Measurements from ENCODE around the gene ZCCHC12.

The ZCCHC12 gene

DNA sequence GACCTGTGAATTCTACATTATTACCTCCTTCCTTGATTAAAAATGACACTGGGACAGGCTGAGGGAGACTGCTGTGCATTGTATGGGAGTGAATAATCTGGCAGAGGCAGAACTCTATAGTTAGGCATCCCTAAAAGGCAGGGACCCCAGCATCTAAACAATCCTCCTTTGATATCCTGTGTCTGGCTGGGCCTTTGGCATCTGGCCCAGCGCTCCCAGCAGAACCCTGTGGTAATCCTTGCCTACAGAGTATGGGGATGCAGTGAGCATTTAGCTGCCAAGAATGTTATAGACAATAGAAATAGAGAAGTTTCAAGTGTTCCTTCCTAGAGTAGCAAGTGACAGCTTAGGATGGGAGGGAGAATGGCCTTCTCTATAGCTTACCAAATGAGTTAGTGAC lies 38.5 kb downstream of the ZCCHC12 start:
- Histone ChIP-seq H3K9ac (ENCODE audit: low read length) (no peak overlapping the region), H3K18ac (ENCODE audit: low read depth in 1 of 2, low read length in 2 of 2) (no peak overlapping the region), H3K36me3 (ENCODE audit: control insufficient read depth in 1 of 2, insufficient read depth in 2 of 2, low read depth in 1 of 2, low read length in 2 of 2) (no peaks in the 10 kb centered on the region), H4K91ac (ENCODE audit: low read length) (no peak overlapping the region), H2BK15ac (ENCODE audit: low read depth, poor library complexity, severe bottlenecking) (no peak overlapping the region), H2BK5ac (ENCODE audit: low read depth, low read length, poor library complexity, severe bottlenecking) (no peak overlapping the region), H2BK12ac (ENCODE audit: low read length in 2 of 2) (no peak overlapping the region), H3K4me2 (ENCODE audit: low read length, poor library complexity, severe bottlenecking) (no peak overlapping the region), H3K27ac (ENCODE audit: low read length, poor library complexity, severe bottlenecking) (no peak overlapping the region), H2BK120ac (ENCODE audit: low read depth, low read length) (no peak overlapping the region), H3K4me3 (ENCODE audit: insufficient read depth in 1 of 2, low read depth in 1 of 2, low read length in 2 of 2) (no peak overlapping the region), H3K23ac (ENCODE audit: low read length in 2 of 2) (no peak overlapping the region), H3K4ac (ENCODE audit: low read depth in 1 of 2, low read length in 2 of 2) (no peak overlapping the region), H2AK5ac (ENCODE audit: low read length, severe bottlenecking) (no peak overlapping the region), H2AFZ (ENCODE audit: low read depth, low read length) (no peak overlapping the region), H3K4me1 (ENCODE audit: control insufficient read depth, insufficient read depth, low read depth, low read length) (no peaks in the 10 kb centered on the region), H3K79me1 (replicated peaks; ENCODE audit: low read length, poor library complexity, severe bottlenecking) (no peaks in the 10 kb centered on the region), H3K27me3 (ENCODE audit: control insufficient read depth in 1 of 2, insufficient read depth in 1 of 2, low read length in 2 of 2) (peaks cover 0 to 25% of the 10 kb centered on the region in 2 experiments), H3K9me3 (ENCODE audit: control insufficient read depth, low read length) (no peaks in the 10 kb centered on the region), H3K14ac (ENCODE audit: low read length in 2 of 2) (no peak overlapping the region), H4K8ac (ENCODE audit: low read length) (no peak overlapping the region)
- 76% methylated on average over 1 of the region's 1 CpG for WGBS
- DNase-seq, result no peak

DNA sequence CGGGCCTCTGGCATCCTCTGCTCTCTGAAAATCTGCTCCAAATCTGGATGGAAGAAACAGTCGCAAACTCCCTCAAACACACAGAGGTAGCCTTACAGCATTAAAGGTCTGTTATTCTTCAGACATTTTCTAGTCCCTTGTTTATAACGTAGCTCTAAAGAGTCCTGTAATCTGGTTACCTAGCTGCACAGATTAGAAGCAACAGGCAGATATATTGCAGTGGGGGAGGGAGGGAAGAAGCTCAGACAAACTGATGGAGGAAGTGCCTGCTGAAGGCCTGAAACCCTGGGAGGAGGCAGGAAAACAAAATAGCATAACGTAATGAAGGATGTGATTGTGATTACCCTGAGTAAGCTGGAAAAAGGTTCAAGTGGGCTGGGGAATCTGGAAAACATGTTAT lies 39.4 kb downstream of the ZCCHC12 start:
- 71% methylated on average over 2 of the region's 4 CpGs for WGBS
- H2BK15ac ChIP-seq (ENCODE audit: low read depth, poor library complexity, severe bottlenecking), result no peak overlapping the region
- H2BK5ac ChIP-seq (ENCODE audit: low read depth, low read length, poor library complexity, severe bottlenecking), result no peak overlapping the region

DNA sequence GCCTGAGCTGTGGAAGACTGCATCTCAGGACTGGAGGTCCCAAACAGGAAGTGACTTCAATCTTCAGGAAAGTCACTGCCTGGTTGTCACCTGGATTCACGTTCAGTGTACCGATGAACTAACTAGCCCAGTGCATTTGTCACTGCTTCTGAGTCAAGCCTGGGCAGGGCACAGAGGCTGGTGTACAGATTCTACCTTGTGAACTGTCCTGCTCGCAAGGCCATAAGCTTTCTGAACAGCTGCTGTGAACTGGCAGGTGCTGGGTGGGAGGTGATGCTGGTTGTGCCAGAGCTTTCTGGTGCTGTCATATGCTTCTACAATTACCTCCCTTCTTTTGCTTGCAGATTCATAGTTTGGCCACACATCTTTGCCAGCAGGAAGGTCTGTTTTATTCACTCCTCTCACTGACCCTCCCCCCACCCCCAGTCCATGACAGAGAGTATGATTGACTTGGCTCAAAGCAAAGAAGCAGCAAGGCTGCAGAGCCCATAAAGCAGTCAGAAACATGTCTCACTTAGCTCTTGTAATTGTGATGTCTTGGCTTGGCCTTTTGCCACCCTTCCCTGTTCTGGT lies 40.5 kb downstream of the ZCCHC12 start:
- peaks cover 0 to 30% of the 10 kb centered on the region in 2 experiments for H3K27me3 ChIP-seq (ENCODE audit: control insufficient read depth in 1 of 2, insufficient read depth in 1 of 2, low read length in 2 of 2)
- H3K4ac ChIP-seq (ENCODE audit: low read depth in 1 of 2, low read length in 2 of 2), result no peak overlapping the region
- no peak overlapping the region for H3K18ac ChIP-seq (ENCODE audit: low read depth in 1 of 2, low read length in 2 of 2)
- no peak overlapping the region for H3K14ac ChIP-seq (ENCODE audit: low read length in 2 of 2)
- no peak overlapping the region for H3K4me3 ChIP-seq (ENCODE audit: insufficient read depth in 1 of 2, low read depth in 1 of 2, low read length in 2 of 2)
- H2BK120ac ChIP-seq (ENCODE audit: low read depth, low read length), result no peak overlapping the region
- 83% methylated on average over 2 of the region's 3 CpGs for WGBS
- H2AK5ac ChIP-seq (ENCODE audit: low read length, severe bottlenecking), result no peak overlapping the region
- H2AFZ ChIP-seq (ENCODE audit: low read depth, low read length), result no peak overlapping the region
- H2BK5ac ChIP-seq (ENCODE audit: low read depth, low read length, poor library complexity, severe bottlenecking), result no peak overlapping the region
- no peak overlapping the region for H3K9ac ChIP-seq (ENCODE audit: low read length)
- no peak overlapping the region for H4K8ac ChIP-seq (ENCODE audit: low read length)
- H4K91ac ChIP-seq (ENCODE audit: low read length), result no peak overlapping the region
- no peak overlapping the region for H2BK12ac ChIP-seq (ENCODE audit: low read length in 2 of 2)
- H3K79me1 ChIP-seq (replicated peaks; ENCODE audit: low read length, poor library complexity, severe bottlenecking), result no peaks in the 10 kb centered on the region
- no peak for DNase-seq
- no peak overlapping the region for H3K27ac ChIP-seq (ENCODE audit: low read length, poor library complexity, severe bottlenecking)
- no peaks in the 10 kb centered on the region for H3K9me3 ChIP-seq (ENCODE audit: control insufficient read depth, low read length)
- no peaks in the 10 kb centered on the region for H3K4me1 ChIP-seq (ENCODE audit: control insufficient read depth, insufficient read depth, low read depth, low read length)
- no peak overlapping the region for H3K23ac ChIP-seq (ENCODE audit: low read length in 2 of 2)
- H3K4me2 ChIP-seq (ENCODE audit: low read length, poor library complexity, severe bottlenecking), result no peak overlapping the region
- H2BK15ac ChIP-seq (ENCODE audit: low read depth, poor library complexity, severe bottlenecking), result no peak overlapping the region
- no peaks in the 10 kb centered on the region for H3K36me3 ChIP-seq (ENCODE audit: control insufficient read depth in 1 of 2, insufficient read depth in 2 of 2, low read depth in 1 of 2, low read length in 2 of 2)

More for the DNA sequence above, 39.4 kb downstream of the ZCCHC12 start:
- no peak overlapping the region for H3K18ac ChIP-seq (ENCODE audit: low read depth in 1 of 2, low read length in 2 of 2)
- H3K27ac ChIP-seq (ENCODE audit: low read length, poor library complexity, severe bottlenecking), result no peak overlapping the region
- H3K23ac ChIP-seq (ENCODE audit: low read length in 2 of 2), result no peak overlapping the region
- no peak overlapping the region for H2AFZ ChIP-seq (ENCODE audit: low read depth, low read length)
- H3K9me3 ChIP-seq (ENCODE audit: control insufficient read depth, low read length), result no peaks in the 10 kb centered on the region
- no peaks in the 10 kb centered on the region for H3K36me3 ChIP-seq (ENCODE audit: control insufficient read depth in 1 of 2, insufficient read depth in 2 of 2, low read depth in 1 of 2, low read length in 2 of 2)
- H3K4me3 ChIP-seq (ENCODE audit: insufficient read depth in 1 of 2, low read depth in 1 of 2, low read length in 2 of 2), result no peak overlapping the region
- no peaks in the 10 kb centered on the region for H3K79me1 ChIP-seq (replicated peaks; ENCODE audit: low read length, poor library complexity, severe bottlenecking)
- H2BK12ac ChIP-seq (ENCODE audit: low read length in 2 of 2), result no peak overlapping the region
- H3K9ac ChIP-seq (ENCODE audit: low read length), result no peak overlapping the region
- no peak for DNase-seq
- peaks cover 0 to 30% of the 10 kb centered on the region in 2 experiments for H3K27me3 ChIP-seq (ENCODE audit: control insufficient read depth in 1 of 2, insufficient read depth in 1 of 2, low read length in 2 of 2)
- H4K8ac ChIP-seq (ENCODE audit: low read length), result no peak overlapping the region
- no peak overlapping the region for H3K14ac ChIP-seq (ENCODE audit: low read length in 2 of 2)
- no peaks in the 10 kb centered on the region for H3K4me1 ChIP-seq (ENCODE audit: control insufficient read depth, insufficient read depth, low read depth, low read length)
- no peak overlapping the region for H4K91ac ChIP-seq (ENCODE audit: low read length)
- no peak overlapping the region for H2AK5ac ChIP-seq (ENCODE audit: low read length, severe bottlenecking)
- H3K4me2 ChIP-seq (ENCODE audit: low read length, poor library complexity, severe bottlenecking), result no peak overlapping the region
- no peak overlapping the region for H2BK120ac ChIP-seq (ENCODE audit: low read depth, low read length)
- H3K4ac ChIP-seq (ENCODE audit: low read depth in 1 of 2, low read length in 2 of 2), result no peak overlapping the region

DNA sequence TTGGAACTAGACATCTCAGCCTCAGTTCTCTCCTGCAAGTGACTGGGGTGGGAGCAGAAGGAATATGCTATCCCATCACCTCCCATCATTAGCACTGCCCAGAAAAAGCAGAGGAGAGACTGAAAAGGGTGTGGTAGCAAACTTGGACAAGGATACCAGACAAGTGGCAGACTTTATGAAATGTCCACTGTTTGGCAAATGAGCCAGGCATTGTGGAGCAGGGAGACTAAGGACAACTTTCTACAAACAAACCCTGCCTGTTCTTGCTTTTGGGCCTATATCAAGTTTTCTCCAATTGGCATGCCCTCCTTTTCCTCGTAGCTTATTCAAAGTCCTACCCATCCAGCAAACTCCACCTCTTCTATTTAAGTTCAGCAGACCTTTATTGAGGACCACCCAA lies 41.6 kb downstream of the ZCCHC12 start:
- Histone ChIP-seq H2BK15ac (ENCODE audit: low read depth, poor library complexity, severe bottlenecking) (no peak overlapping the region), H3K36me3 (ENCODE audit: control insufficient read depth in 1 of 2, insufficient read depth in 2 of 2, low read depth in 1 of 2, low read length in 2 of 2) (no peaks in the 10 kb centered on the region), H3K9ac (ENCODE audit: low read length) (no peak overlapping the region), H3K4me2 (ENCODE audit: low read length, poor library complexity, severe bottlenecking) (no peak overlapping the region), H2BK120ac (ENCODE audit: low read depth, low read length) (no peak overlapping the region), H3K4ac (ENCODE audit: low read depth in 1 of 2, low read length in 2 of 2) (no peak overlapping the region), H2BK12ac (ENCODE audit: low read length in 2 of 2) (no peak overlapping the region), H4K91ac (ENCODE audit: low read length) (no peak overlapping the region), H3K27me3 (ENCODE audit: control insufficient read depth in 1 of 2, insufficient read depth in 1 of 2, low read length in 2 of 2) (peaks cover 0 to 30% of the 10 kb centered on the region in 2 experiments), H3K18ac (ENCODE audit: low read depth in 1 of 2, low read length in 2 of 2) (no peak overlapping the region), H2AK5ac (ENCODE audit: low read length, severe bottlenecking) (no peak overlapping the region), H2BK5ac (ENCODE audit: low read depth, low read length, poor library complexity, severe bottlenecking) (no peak overlapping the region), H3K4me3 (ENCODE audit: insufficient read depth in 1 of 2, low read depth in 1 of 2, low read length in 2 of 2) (no peak overlapping the region), H3K14ac (ENCODE audit: low read length in 2 of 2) (no peak overlapping the region), H3K9me3 (ENCODE audit: control insufficient read depth, low read length) (no peaks in the 10 kb centered on the region), H3K27ac (ENCODE audit: low read length, poor library complexity, severe bottlenecking) (no peak overlapping the region), H2AFZ (ENCODE audit: low read depth, low read length) (no peak overlapping the region), H4K8ac (ENCODE audit: low read length) (no peak overlapping the region), H3K79me1 (replicated peaks; ENCODE audit: low read length, poor library complexity, severe bottlenecking) (no peaks in the 10 kb centered on the region), H3K4me1 (ENCODE audit: control insufficient read depth, insufficient read depth, low read depth, low read length) (no peaks in the 10 kb centered on the region), H3K23ac (ENCODE audit: low read length in 2 of 2) (no peak overlapping the region)
- DNase-seq, result no peak
- WGBS, result 56% methylated on average over 1 of the region's 1 CpG
